H1 (cell line): ENCODE results near the gene PDX1. TPM values are rescaled to one million over a fixed set of nuclear protein-coding genes. Genes with fewer than 3 reads are reported as not detected.

Source experiments
- ASH2L ChIP-seq: fragments of 200-600, 300-600 bp; sonication (generic); IDR thresholded peaks from one replicate; pipeline ENCODE4 v1.7.1; 2017; ENCODE audit warnings: low read length
- FOSL1 ChIP-seq: IDR thresholded peaks from 2 replicates; pipeline ENCODE4 v1.6.1; 2011; ENCODE audit warnings: mild to moderate bottlenecking, low read depth, low read length, moderate library complexity; ENCODE audit not compliant: insufficient read depth
- KDM1A ChIP-seq: fragments of 200-600, 300-600 bp; sonication (generic); IDR thresholded peaks from 2 replicates; pipeline ENCODE4 v1.7.1; 2016; ENCODE audit warnings: mild to moderate bottlenecking, low read length, borderline replicate concordance
- NANOG ChIP-seq: IDR thresholded peaks from 2 replicates; pipeline ENCODE4 v1.6.1; 2011; ENCODE audit warnings: low read length, low read depth, mild to moderate bottlenecking, inconsistent platforms; ENCODE audit not compliant: insufficient read depth, poor library complexity, severe bottlenecking
- SP1 ChIP-seq: IDR thresholded peaks from 2 replicates; pipeline ENCODE4 v1.6.1; 2011; ENCODE audit warnings: low read depth, low read length
- SUZ12 ChIP-seq: fragments of 200-600 bp; sonication (generic); IDR thresholded peaks from 2 replicates; pipeline ENCODE4 v1.6.1; 2012; ENCODE audit warnings: mild to moderate bottlenecking, inconsistent platforms, low read length, moderate library complexity, mixed read lengths
- polyA plus RNA-seq, 7 experiments: library from polyadenylated mRNA; depleted of rRNA in 3 of 7; stranded (reverse) in 5 of 7; unstranded in 2 of 7; fragments of >200 nt in 5 of 7; fragments of 200-250 nt in 2 of 7; gene quantifications; 1 replicate in 5 of 7; 2 replicates in 1 of 7; 4 replicates in 1 of 7; pipeline versions ENCODE4 v1.2.1 to v1.2.3, GENCODE V29; 2011 to 2013; ENCODE audit warnings: missing spikeins in 2 of 7, mixed read lengths in 2 of 7
- total RNA-seq: library from RNA; stranded (reverse); fragmentation: NEBNext Ultra II Directional; extraction: Animal tissue kit (Norgen Biotek cat#: 25700); gene quantifications from 2 replicates; pipeline ENCODE4 v1.2.1, GENCODE V29; 2021

PDX1 gene
- total and polyA plus RNA-seq, 2 of the 8 experiments (the other 6 are each of a cell fraction or from before 2014, with no cell fraction given): not detected

DNA sequence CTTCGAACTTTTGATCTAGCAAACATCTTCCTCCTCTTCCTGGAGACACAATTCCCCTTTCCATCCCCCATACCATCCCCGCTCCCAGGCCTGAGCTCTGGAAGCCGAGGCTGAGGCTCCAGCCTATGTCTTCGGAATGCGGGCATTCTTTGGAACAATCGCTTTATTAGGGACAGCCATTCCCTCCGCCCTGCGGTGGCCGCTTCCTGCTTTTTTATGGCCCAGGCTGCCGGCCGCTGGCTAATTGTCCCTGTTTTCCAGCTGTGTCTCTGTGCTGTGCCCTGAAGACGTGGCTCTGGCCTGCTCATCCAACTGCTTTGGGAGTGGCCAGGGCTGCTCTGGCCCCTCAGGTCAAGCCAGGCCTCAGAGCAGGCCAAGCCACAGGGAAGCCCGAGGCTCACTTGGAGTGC, 51.4 kb downstream of the PDX1 start (continued):
- TF ChIP-seq FOSL1 (no peak), SUZ12 (peak; percentile 18), SP1 (peak; percentile 45), ASH2L (peak; percentile 28), NANOG (peak; percentile 76), KDM1A (0 out of 2 replicates have a peak, but pooled peaks have one; percentile 59)
